ENCODE measurements around the gene PTAFR. TPM values are rescaled to one million over a fixed set of nuclear protein-coding genes. Genes with fewer than 3 reads are reported as not detected.

The PTAFR gene
- total and polyA plus RNA-seq, 2 of the 8 experiments (the other 6 are each of a cell fraction or from before 2014, with no cell fraction given), result 1.2 to 4.9 TPM

DNA sequence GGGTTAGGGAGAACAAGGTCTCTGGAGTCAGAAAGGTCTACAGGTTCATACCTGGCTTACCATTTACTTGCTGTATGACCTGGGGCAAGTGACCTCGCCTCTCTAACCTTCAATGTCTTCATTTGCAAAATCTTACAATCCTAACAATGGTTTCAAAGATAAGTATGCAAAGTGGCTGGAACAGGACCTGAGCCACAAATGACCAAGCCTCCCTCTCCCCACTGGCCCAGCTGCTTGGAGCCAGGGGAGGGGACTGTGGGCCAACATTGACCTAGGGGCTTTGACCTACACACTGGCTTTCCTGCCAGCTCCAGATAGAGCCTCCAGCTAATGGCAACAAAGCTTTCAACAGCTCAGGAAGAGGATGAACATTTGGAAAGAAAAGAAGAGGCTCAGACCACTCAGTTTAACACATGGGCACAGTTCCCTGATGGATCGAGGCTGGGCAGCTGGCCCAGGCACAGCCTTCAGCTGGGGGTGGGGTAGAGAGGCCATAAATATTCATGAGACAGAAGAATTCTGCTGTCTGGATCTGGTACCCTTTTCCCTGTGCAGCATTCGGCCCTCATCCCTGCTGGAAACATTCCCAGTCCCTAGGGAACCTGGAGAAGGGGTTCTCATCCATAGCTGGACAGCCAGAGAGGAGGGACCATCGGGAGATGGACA, 12.9 kb downstream of the PTAFR start:
- Histone ChIP-seq H2AK5ac (ENCODE audit: low read depth, low read length) (no peak overlapping the region), H3K36me3 (ENCODE audit: control insufficient read depth in 2 of 4, insufficient read depth in 4 of 4, low read length in 3 of 4) (no peaks in the 10 kb centered on the region), H3K4ac (replicated peaks; ENCODE audit: insufficient read length, low read depth, low read length) (no peak overlapping the region), H3K23me2 (ENCODE audit: low read depth, low read length) (no peaks in the 10 kb centered on the region), H3K79me2 (ENCODE audit: control insufficient read depth in 1 of 2, insufficient read depth in 2 of 2, low read length in 2 of 2) (no peaks in the 10 kb centered on the region), H3K79me1 (ENCODE audit: low read depth, low read length) (no peaks in the 10 kb centered on the region), H2BK120ac (replicated peaks; ENCODE audit: low read depth, low read length) (no peak overlapping the region), H2BK15ac (ENCODE audit: low read length) (no peak overlapping the region), H3K56ac (replicated peaks; ENCODE audit: insufficient read length, low read depth, low read length) (no peak overlapping the region), H3K14ac (ENCODE audit: insufficient read length) (no peak overlapping the region), H3K27me3 (replicated peaks in 1 of 4; ENCODE audit: control insufficient read depth in 3 of 4, extremely low read depth in 1 of 4, insufficient read depth in 3 of 4, low read length in 3 of 4) (no peaks in the 10 kb centered on the region), H3K9ac (replicated peaks in 1 of 4; ENCODE audit: extremely low read depth in 1 of 4, low read depth in 3 of 4, low read length in 3 of 4) (no peak overlapping the region), H4K91ac (replicated peaks; ENCODE audit: insufficient read length, low read length) (no peak overlapping the region), H4K20me1 (replicated peaks in 1 of 2; ENCODE audit: control insufficient read depth in 1 of 2, insufficient read depth in 2 of 2, low read length in 2 of 2) (no peaks in the 10 kb centered on the region), H4K5ac (ENCODE audit: insufficient read length, low read depth, low read length) (no peak overlapping the region), H2BK5ac (ENCODE audit: low read depth, low read length) (no peak overlapping the region), H2BK20ac (ENCODE audit: low read length) (no peak overlapping the region), H2BK12ac (ENCODE audit: low read depth, low read length) (no peak overlapping the region), H3K4me2 (ENCODE audit: insufficient read depth in 1 of 2, low read depth in 2 of 2, low read length in 2 of 2) (no peak overlapping the region), H3K18ac (ENCODE audit: extremely low read depth, low read length) (no peak overlapping the region), H3K4me3 (ENCODE audit: extremely low read depth in 1 of 4, insufficient read depth in 2 of 4, low read depth in 3 of 4, low read length in 4 of 4) (no peak overlapping the region), H3K27ac (ENCODE audit: low read depth, low read length) (no peak overlapping the region), H3K23ac (ENCODE audit: insufficient read length) (no peak overlapping the region), H2AFZ (ENCODE audit: low read length) (no peak overlapping the region), H4K8ac (ENCODE audit: extremely low read depth, insufficient read depth, low read length) (no peak overlapping the region), H3K9me3 (ENCODE audit: insufficient read depth in 2 of 2, low read depth in 1 of 2, low read length in 1 of 2) (no peaks in the 10 kb centered on the region), H3K4me1 (replicated peaks in 1 of 4; ENCODE audit: control insufficient read depth in 3 of 4, insufficient read depth in 4 of 4, low read length in 3 of 4) (no peaks in the 10 kb centered on the region)
- ChIA-PET CTCF (ENCODE audit: partially characterized antibody) (interaction anchor here (1.0 to 2.7 kb wide), 4 partner anchors 15 to 72 kb away, joined by 3 to 8 read pairs (median 6); no protein-coding TSS in a partner anchor), POLR2A (ENCODE audit: partially characterized antibody) (interaction anchor here (0.6 to 1.7 kb wide), 4 partner anchors 11 to 95 kb away, joined by 3 to 5 read pairs (median 4); partner anchors contain the start of gene SESN2)
- WGBS, 2 experiments (ENCODE audit: extremely low coverage in 1 of 2, insufficient coverage in 1 of 2, insufficient read length in 1 of 2, insufficient replicate concordance in 2 of 2, low coverage in 1 of 2, low lambda C conversion rate in 2 of 2, missing lambda C conversion rate in 1 of 2), result 90% methylated on average over 4 of the region's 4 CpGs; no CpG with 5 or more reads in 1 of the 2 experiments
- no peak for DNase-seq (ENCODE audit: low read depth in 1 of 2, low spot score in 2 of 2)
- FAIRE-seq, result no peak
- TF ChIP-seq CREB1 (IDR thresholded peaks at IDR 0.05) (no peak), RNF2 (IDR thresholded peaks at IDR 0.05; ENCODE audit: borderline replicate concordance, low read depth, low read length, missing control alignments, poor library complexity, severe bottlenecking) (no peak), SAP30 (IDR thresholded peaks at IDR 0.05; ENCODE audit: insufficient read depth, insufficient replicate concordance, low read length) (no peak), HDAC6 (IDR thresholded peaks at IDR 0.05; ENCODE audit: low read depth, low read length) (no peak), FOSL1 (IDR thresholded peaks at IDR 0.05; ENCODE audit: insufficient read depth, low read depth, low read length) (no peak), MAFK (IDR thresholded peaks at IDR 0.05; ENCODE audit: low read depth, low read length) (no peak), SIRT6 (IDR thresholded peaks at IDR 0.05; ENCODE audit: low read length) (no peak), JUND (IDR thresholded peaks at IDR 0.05; ENCODE audit: low read length) (no peak), BRCA1 (IDR thresholded peaks at IDR 0.05; ENCODE audit: low read depth, low read length) (no peak), CBX5 (IDR thresholded peaks at IDR 0.05; ENCODE audit: low read depth, low read length) (no peak)
- TF ChIP-seq, protein P1, sequence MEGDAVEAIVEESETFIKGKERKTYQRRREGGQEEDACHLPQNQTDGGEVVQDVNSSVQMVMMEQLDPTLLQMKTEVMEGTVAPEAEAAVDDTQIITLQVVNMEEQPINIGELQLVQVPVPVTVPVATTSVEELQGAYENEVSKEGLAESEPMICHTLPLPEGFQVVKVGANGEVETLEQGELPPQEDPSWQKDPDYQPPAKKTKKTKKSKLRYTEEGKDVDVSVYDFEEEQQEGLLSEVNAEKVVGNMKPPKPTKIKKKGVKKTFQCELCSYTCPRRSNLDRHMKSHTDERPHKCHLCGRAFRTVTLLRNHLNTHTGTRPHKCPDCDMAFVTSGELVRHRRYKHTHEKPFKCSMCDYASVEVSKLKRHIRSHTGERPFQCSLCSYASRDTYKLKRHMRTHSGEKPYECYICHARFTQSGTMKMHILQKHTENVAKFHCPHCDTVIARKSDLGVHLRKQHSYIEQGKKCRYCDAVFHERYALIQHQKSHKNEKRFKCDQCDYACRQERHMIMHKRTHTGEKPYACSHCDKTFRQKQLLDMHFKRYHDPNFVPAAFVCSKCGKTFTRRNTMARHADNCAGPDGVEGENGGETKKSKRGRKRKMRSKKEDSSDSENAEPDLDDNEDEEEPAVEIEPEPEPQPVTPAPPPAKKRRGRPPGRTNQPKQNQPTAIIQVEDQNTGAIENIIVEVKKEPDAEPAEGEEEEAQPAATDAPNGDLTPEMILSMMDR (IDR thresholded peaks at IDR 0.05; ENCODE audit: control extremely low read depth in 1 of 3, insufficient read depth in 1 of 3, low read depth in 1 of 3, low read length in 3 of 3), result no peak
